IMR-90 (cell line): ENCODE results near the gene CH25H.

Experiments
- BHLHE40 ChIP-seq: fragments of 150-350 bp; IDR thresholded peaks from 2 replicates; pipeline ENCODE4 v1.6.1; 2016; ENCODE audit warnings: mild to moderate bottlenecking, low read depth, low read length
- CEBPB ChIP-seq: IDR thresholded peaks from 2 replicates; pipeline ENCODE4 v1.6.1; 2012; ENCODE audit warnings: low read depth, low read length, improper control_type of control experiment
- CHD1 ChIP-seq: IDR thresholded peaks from 2 replicates; pipeline ENCODE4 v1.6.1; 2012; ENCODE audit warnings: low read depth, low read length, improper control_type of control experiment
- FOS ChIP-seq: fragments of 150-350 bp; IDR thresholded peaks from 2 replicates; pipeline ENCODE4 v1.6.1; 2016; ENCODE audit warnings: low read depth, low read length
- MAFK ChIP-seq: IDR thresholded peaks from 2 replicates; pipeline ENCODE4 v1.6.1; 2012; ENCODE audit warnings: low read depth, low read length, improper control_type of control experiment
- MAZ ChIP-seq: IDR thresholded peaks from 2 replicates; pipeline ENCODE4 v1.6.1; 2012; ENCODE audit warnings: low read depth, mild to moderate bottlenecking, low read length, improper control_type of control experiment, moderate library complexity, borderline replicate concordance
- NFE2L2 ChIP-seq: fragments of 150-350 bp; IDR thresholded peaks from 2 replicates; pipeline ENCODE4 v1.6.1; 2016; ENCODE audit warnings: low read depth, mild to moderate bottlenecking, low read length
- POLR2A ChIP-seq: IDR thresholded peaks from 2 replicates; pipeline ENCODE4 v1.6.1; 2012; ENCODE audit warnings: mild to moderate bottlenecking, low read depth, low read length
- RAD21 ChIP-seq: IDR thresholded peaks from 2 replicates; pipeline ENCODE4 v1.6.1; 2012; ENCODE audit warnings: low read length, improper control_type of control experiment
- RFX5 ChIP-seq: IDR thresholded peaks from 2 replicates; pipeline ENCODE4 v1.8.0; 2012; ENCODE audit warnings: low read depth, mild to moderate bottlenecking, low read length, moderate library complexity
- SMC3 ChIP-seq: fragments of 150-350 bp; IDR thresholded peaks from 2 replicates; pipeline ENCODE4 v1.6.1; 2016; ENCODE audit warnings: low read depth, mild to moderate bottlenecking, antibody characterized with exemption, low read length, moderate library complexity
- TF ChIP-seq, protein P1 (sequence below): conservative IDR thresholded peaks from 2 replicates; pipeline ENCODE4 v1.5.1; 2012; ENCODE audit warnings: mild to moderate bottlenecking, low read depth, low read length, improper control_type of control experiment
- TF ChIP-seq, protein P2 (sequence below): fragments of 150-350 bp; IDR thresholded peaks from 2 replicates; pipeline ENCODE4 v1.6.1; 2017; ENCODE audit warnings: mild to moderate bottlenecking, antibody characterized with exemption, low read length, low read depth

DNA sequence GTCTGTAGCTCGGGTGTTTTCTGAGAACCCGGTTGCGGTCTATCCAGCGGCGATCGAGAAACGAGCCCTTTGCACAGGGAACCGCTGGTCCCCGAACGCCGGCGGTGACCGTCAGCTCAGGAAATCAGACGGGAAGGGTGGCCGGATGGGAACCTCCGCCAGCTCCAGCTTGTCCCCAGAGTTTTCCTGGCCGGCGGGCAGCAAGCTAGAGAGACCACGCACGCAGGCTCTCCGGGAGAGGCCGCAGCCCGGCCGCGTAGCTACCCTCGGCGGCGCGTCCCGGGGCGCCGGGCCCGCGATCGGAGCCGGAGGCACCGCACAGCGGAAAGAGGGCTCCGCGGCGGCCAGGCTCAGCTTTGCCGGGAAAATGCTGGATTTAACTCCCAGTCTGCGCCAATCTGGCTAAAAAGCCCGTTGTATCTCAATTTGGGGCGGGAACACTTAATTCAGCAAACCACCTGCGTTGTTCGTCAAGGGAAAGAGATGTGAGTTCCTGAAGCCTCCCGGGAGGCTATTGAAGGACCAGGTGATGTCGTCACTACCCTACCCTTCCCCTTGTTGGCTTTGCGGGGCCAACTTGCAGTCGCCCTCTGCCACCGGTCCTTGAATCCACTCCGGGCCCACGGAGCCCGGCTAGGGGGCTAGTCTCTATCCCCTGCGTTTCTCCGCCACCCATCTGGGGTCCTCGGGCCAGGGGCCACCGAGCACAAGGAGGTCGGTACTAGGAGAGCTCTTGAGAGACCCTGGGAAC lies 859 bp upstream of the CH25H start:
- TF ChIP-seq, protein P1, sequence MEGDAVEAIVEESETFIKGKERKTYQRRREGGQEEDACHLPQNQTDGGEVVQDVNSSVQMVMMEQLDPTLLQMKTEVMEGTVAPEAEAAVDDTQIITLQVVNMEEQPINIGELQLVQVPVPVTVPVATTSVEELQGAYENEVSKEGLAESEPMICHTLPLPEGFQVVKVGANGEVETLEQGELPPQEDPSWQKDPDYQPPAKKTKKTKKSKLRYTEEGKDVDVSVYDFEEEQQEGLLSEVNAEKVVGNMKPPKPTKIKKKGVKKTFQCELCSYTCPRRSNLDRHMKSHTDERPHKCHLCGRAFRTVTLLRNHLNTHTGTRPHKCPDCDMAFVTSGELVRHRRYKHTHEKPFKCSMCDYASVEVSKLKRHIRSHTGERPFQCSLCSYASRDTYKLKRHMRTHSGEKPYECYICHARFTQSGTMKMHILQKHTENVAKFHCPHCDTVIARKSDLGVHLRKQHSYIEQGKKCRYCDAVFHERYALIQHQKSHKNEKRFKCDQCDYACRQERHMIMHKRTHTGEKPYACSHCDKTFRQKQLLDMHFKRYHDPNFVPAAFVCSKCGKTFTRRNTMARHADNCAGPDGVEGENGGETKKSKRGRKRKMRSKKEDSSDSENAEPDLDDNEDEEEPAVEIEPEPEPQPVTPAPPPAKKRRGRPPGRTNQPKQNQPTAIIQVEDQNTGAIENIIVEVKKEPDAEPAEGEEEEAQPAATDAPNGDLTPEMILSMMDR: no peak
- TF ChIP-seq FOS (no peak), POLR2A (no peak), CEBPB (no peak), RAD21 (no peak), SMC3 (no peak), NFE2L2 (no peak), BHLHE40 (no peak), MAZ (no peak), CHD1 (no peak), MAFK (no peak), RFX5 (no peak)
- TF ChIP-seq, protein P2, sequence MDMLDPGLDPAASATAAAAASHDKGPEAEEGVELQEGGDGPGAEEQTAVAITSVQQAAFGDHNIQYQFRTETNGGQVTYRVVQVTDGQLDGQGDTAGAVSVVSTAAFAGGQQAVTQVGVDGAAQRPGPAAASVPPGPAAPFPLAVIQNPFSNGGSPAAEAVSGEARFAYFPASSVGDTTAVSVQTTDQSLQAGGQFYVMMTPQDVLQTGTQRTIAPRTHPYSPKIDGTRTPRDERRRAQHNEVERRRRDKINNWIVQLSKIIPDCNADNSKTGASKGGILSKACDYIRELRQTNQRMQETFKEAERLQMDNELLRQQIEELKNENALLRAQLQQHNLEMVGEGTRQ: no peak
